Measurements from ENCODE around the gene AUH. TPM values are rescaled to one million over a fixed set of nuclear protein-coding genes. Genes with fewer than 3 reads are reported as not detected.
A peak's percentile ranks its signal among the peaks of the same experiment; 100 is the strongest.

The AUH gene
- total RNA-seq, 1 donor from 2014 or later, result 14.6 TPM

- no peaks in the 10 kb centered on the region for H3K27me3 Mint-ChIP-seq (ENCODE audit: unreplicated experiment)
- H3K36me3 Mint-ChIP-seq (ENCODE audit: unreplicated experiment), result no peaks in the 10 kb centered on the region
- TF ChIP-seq, protein P1, sequence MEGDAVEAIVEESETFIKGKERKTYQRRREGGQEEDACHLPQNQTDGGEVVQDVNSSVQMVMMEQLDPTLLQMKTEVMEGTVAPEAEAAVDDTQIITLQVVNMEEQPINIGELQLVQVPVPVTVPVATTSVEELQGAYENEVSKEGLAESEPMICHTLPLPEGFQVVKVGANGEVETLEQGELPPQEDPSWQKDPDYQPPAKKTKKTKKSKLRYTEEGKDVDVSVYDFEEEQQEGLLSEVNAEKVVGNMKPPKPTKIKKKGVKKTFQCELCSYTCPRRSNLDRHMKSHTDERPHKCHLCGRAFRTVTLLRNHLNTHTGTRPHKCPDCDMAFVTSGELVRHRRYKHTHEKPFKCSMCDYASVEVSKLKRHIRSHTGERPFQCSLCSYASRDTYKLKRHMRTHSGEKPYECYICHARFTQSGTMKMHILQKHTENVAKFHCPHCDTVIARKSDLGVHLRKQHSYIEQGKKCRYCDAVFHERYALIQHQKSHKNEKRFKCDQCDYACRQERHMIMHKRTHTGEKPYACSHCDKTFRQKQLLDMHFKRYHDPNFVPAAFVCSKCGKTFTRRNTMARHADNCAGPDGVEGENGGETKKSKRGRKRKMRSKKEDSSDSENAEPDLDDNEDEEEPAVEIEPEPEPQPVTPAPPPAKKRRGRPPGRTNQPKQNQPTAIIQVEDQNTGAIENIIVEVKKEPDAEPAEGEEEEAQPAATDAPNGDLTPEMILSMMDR (IDR thresholded peaks at IDR 0.05), result no peak
- H3K27ac Mint-ChIP-seq (ENCODE audit: unreplicated experiment), result no peak overlapping the region
- peak; percentile 76 for DNase-seq (ENCODE audit: extremely low spot score, unreplicated experiment)
- no peak overlapping the region for H3K4me3 Mint-ChIP-seq (ENCODE audit: unreplicated experiment)
- no peaks in the 10 kb centered on the region for H3K4me1 Mint-ChIP-seq (ENCODE audit: unreplicated experiment)
- H3K9me3 Mint-ChIP-seq (ENCODE audit: unreplicated experiment), result no peaks in the 10 kb centered on the region
These were observed 182.2 kb downstream of the AUH start for GRCh38 chr9:91179237-91180138.

DNA sequence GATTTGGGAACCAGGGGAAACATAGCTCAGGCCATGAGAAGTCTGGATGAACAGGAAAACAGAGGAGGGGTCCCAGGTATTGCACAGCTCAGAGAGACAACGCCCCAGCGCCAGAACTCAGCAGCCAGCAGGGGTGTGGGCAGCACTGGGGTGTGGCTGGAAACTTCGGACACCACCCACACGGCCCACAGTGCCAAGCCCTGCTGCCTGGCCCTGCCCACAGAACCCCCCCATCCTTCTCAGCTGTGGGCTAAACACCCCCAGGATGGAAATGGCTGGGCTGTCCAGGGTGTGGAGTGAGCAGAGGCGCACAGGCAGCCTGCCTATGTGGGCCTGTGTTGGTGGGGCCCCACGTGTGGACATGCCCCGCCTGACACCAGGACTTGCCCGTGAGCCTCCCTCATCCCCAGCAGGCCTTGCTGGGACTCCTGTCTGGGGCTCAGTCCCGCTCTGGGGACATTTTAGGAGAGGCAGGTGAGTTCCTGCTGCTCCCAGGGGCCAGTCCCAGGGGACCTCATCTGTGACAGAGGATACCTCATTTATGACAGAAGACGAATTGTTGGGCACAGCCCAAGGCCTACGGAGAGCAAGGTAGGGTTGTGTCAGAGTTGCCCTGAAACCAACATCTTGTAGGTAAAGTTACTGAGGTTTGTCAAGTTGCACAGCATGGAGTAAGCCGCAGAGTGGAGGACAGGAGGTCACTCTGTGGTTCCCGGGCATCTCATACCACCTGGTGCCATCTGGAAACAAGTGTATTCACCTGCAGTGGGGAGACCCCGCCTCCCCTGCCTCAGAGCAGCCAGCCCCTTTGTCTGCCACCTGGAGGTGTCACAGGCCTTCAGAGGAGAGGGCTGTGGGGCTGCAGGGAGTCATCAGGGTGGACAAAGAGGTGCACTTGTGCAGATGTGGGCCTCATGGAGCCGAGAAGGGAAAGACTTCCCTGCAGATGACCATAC lies 183.2 kb downstream of the AUH start:
- TF ChIP-seq, protein P1 (IDR thresholded peaks at IDR 0.05), result no peak
- H3K9me3 Mint-ChIP-seq (ENCODE audit: unreplicated experiment), result no peaks in the 10 kb centered on the region
- no peak overlapping the region for H3K4me3 Mint-ChIP-seq (ENCODE audit: unreplicated experiment)
- H3K36me3 Mint-ChIP-seq (ENCODE audit: unreplicated experiment), result no peaks in the 10 kb centered on the region
- no peaks in the 10 kb centered on the region for H3K27me3 Mint-ChIP-seq (ENCODE audit: unreplicated experiment)
- DNase-seq (ENCODE audit: extremely low spot score, unreplicated experiment), result peak; percentile 76
- H3K4me1 Mint-ChIP-seq (ENCODE audit: unreplicated experiment), result no peaks in the 10 kb centered on the region
- H3K27ac Mint-ChIP-seq (ENCODE audit: unreplicated experiment), result no peak overlapping the region

- no peaks in the 10 kb centered on the region for H3K36me3 Mint-ChIP-seq (ENCODE audit: unreplicated experiment)
- H3K9me3 Mint-ChIP-seq (ENCODE audit: unreplicated experiment), result no peaks in the 10 kb centered on the region
- H3K27ac Mint-ChIP-seq (ENCODE audit: unreplicated experiment), result no peak overlapping the region
- no peaks in the 10 kb centered on the region for H3K4me1 Mint-ChIP-seq (ENCODE audit: unreplicated experiment)
- H3K4me3 Mint-ChIP-seq (ENCODE audit: unreplicated experiment), result no peak overlapping the region
- H3K27me3 Mint-ChIP-seq (ENCODE audit: unreplicated experiment), result no peaks in the 10 kb centered on the region
- peak; percentile 67 for DNase-seq (ENCODE audit: extremely low spot score, unreplicated experiment)
- TF ChIP-seq, protein P1 (IDR thresholded peaks at IDR 0.05), result no peak
These were observed 183.9 kb downstream of the AUH start for GRCh38 chr9:91177661-91178280.

- TF ChIP-seq, protein P1 (IDR thresholded peaks at IDR 0.05), result no peak
- peak; percentile 21 for DNase-seq (ENCODE audit: extremely low spot score, unreplicated experiment)
- H3K27ac Mint-ChIP-seq (ENCODE audit: unreplicated experiment), result no peak overlapping the region
- H3K9me3 Mint-ChIP-seq (ENCODE audit: unreplicated experiment), result peaks cover 5% of the 10 kb centered on the region
- H3K4me1 Mint-ChIP-seq (ENCODE audit: unreplicated experiment), result no peaks in the 10 kb centered on the region
- H3K36me3 Mint-ChIP-seq (ENCODE audit: unreplicated experiment), result no peaks in the 10 kb centered on the region
- H3K27me3 Mint-ChIP-seq (ENCODE audit: unreplicated experiment), result no peaks in the 10 kb centered on the region
- no peak overlapping the region for H3K4me3 Mint-ChIP-seq (ENCODE audit: unreplicated experiment)
These were observed 184.6 kb downstream of the AUH start for GRCh38 chr9:91177081-91177480.
